GM12864 (cell line): Measurements from ENCODE around the gene SS18L1.

ENCODE experiments used
- DNase-seq: peaks from one replicate; pipeline ENCODE4 v3.0.0-alpha.2; 2011; ENCODE audit warnings: low read depth
- H3K4me3 ChIP-seq: 2 replicates; pipeline ENCODE4 v1.5.1; 2011; ENCODE audit warnings: mild to moderate bottlenecking, low read depth, low read length, control low read depth
- CTCF ChIP-seq: IDR thresholded peaks from 2 replicates; pipeline ENCODE4 v1.5.1; 2011; ENCODE audit warnings: low read depth, mild to moderate bottlenecking, moderate library complexity, low read length, control low read depth, inconsistent platforms; ENCODE audit errors: missing control alignments

The SS18L1 gene

GRCh38 chr20:62214067-62214466 lies 70.5 kb downstream of the SS18L1 start:
- H3K4me3 ChIP-seq: no peak overlapping the region
- DNase-seq: no peak
- no peak for TF ChIP-seq CTCF

- no peak for TF ChIP-seq CTCF
- no peak for DNase-seq
- no peak overlapping the region for H3K4me3 ChIP-seq
These were observed 71.7 kb downstream of the SS18L1 start for GRCh38 chr20:62215020-62215990.

GRCh38 chr20:62215991-62216635 lies 72.5 kb downstream of the SS18L1 start:
- no peak for TF ChIP-seq CTCF
- no peak for DNase-seq
- H3K4me3 ChIP-seq: no peak overlapping the region

- TF ChIP-seq CTCF: no peak
- no peak for DNase-seq
- H3K4me3 ChIP-seq: no peak overlapping the region
These were observed 73.3 kb downstream of the SS18L1 start for GRCh38 chr20:62216636-62217566.

GRCh38 chr20:62217913-62218773 lies 74.6 kb downstream of the SS18L1 start:
- no peak for DNase-seq
- no peak for TF ChIP-seq CTCF
- H3K4me3 ChIP-seq: no peak overlapping the region
